ENCODE measurements around the gene XPR1. TPM values are rescaled to one million over a fixed set of nuclear protein-coding genes. Genes with fewer than 3 reads are reported as not detected.

Gene XPR1
- polyA plus RNA-seq, 1 donor (not counting 4 experiments of a cell fraction or from before 2014, with no cell fraction given) = 40.0 TPM

GRCh38 chr1:180805316-180805715, 173.5 kb downstream of the XPR1 start:
- H3K79me2 ChIP-seq (ENCODE audit: control insufficient read depth, insufficient read depth, low read length) = no peaks in the 10 kb centered on the region
- H3K9me3 ChIP-seq (ENCODE audit: control insufficient read depth, low read depth, low read length) = no peaks in the 10 kb centered on the region
- no peak overlapping the region for H3K9ac ChIP-seq (ENCODE audit: control insufficient read depth, extremely low read depth, insufficient read depth, low read length)
- H3K4me3 ChIP-seq (ENCODE audit: control insufficient read depth in 2 of 3, extremely low read depth in 1 of 3, insufficient read depth in 2 of 3, low read depth in 1 of 3, low read length in 3 of 3) = no peak overlapping the region
- DNase-seq (ENCODE audit: low read depth, low spot score) = no peak
- H3K27ac ChIP-seq (ENCODE audit: control insufficient read depth, insufficient read depth, low read length) = no peak overlapping the region
- TF ChIP-seq CTCF (optimal IDR thresholded peaks at IDR 0.05 in 1 of 3, IDR thresholded peaks at IDR 0.05 in 1 of 3, conservative IDR thresholded peaks at IDR 0.05 in 1 of 3; ENCODE audit: extremely low read depth in 1 of 3, insufficient read depth in 2 of 3, low read length in 3 of 3) (no peak), EZH2 (IDR thresholded peaks at IDR 0.05; ENCODE audit: low read length) (no peak)
- no peak overlapping the region for H3K4me2 ChIP-seq (ENCODE audit: control insufficient read depth, extremely low read depth, insufficient read depth, low read depth, low read length)
- no peak overlapping the region for H2AFZ ChIP-seq (ENCODE audit: control insufficient read depth, low read length)
- dilution Hi-C loops (cut with MboI; ENCODE audit: extremely low pct_ligation_motif_present, low sequenced_read_pairs) = no loop called here
- no peaks in the 10 kb centered on the region for H3K4me1 ChIP-seq (ENCODE audit: control insufficient read depth, extremely low read depth, insufficient read depth, low read length)
- H3K27me3 ChIP-seq (ENCODE audit: control insufficient read depth, extremely low read depth, insufficient read depth, low read length) = no peaks in the 10 kb centered on the region
- peaks cover 0 to 1% of the 10 kb centered on the region in 2 experiments for H3K36me3 ChIP-seq (ENCODE audit: control insufficient read depth in 2 of 2, extremely low read depth in 1 of 2, insufficient read depth in 2 of 2, low read length in 2 of 2)
- FAIRE-seq = no peak
- H4K20me1 ChIP-seq (ENCODE audit: control insufficient read depth, extremely low read depth, insufficient read depth, low read length) = no peaks in the 10 kb centered on the region
- H3K9me1 ChIP-seq (ENCODE audit: control insufficient read depth, extremely low read depth, insufficient read depth, low read length) = no peaks in the 10 kb centered on the region

GRCh38 chr1:180811298-180811697, 179.5 kb downstream of the XPR1 start:
- Histone ChIP-seq H3K27me3 (ENCODE audit: control insufficient read depth, extremely low read depth, insufficient read depth, low read length) (no peaks in the 10 kb centered on the region), H3K9ac (ENCODE audit: control insufficient read depth, extremely low read depth, insufficient read depth, low read length) (no peak overlapping the region), H3K36me3 (ENCODE audit: control insufficient read depth in 2 of 2, extremely low read depth in 1 of 2, insufficient read depth in 2 of 2, low read length in 2 of 2) (no peaks in the 10 kb centered on the region), H2AFZ (ENCODE audit: control insufficient read depth, low read length) (no peak overlapping the region), H3K4me3 (ENCODE audit: control insufficient read depth in 2 of 3, extremely low read depth in 1 of 3, insufficient read depth in 2 of 3, low read depth in 1 of 3, low read length in 3 of 3) (no peak overlapping the region), H3K79me2 (ENCODE audit: control insufficient read depth, insufficient read depth, low read length) (no peaks in the 10 kb centered on the region), H3K4me2 (ENCODE audit: control insufficient read depth, extremely low read depth, insufficient read depth, low read depth, low read length) (no peak overlapping the region), H3K4me1 (ENCODE audit: control insufficient read depth, extremely low read depth, insufficient read depth, low read length) (no peaks in the 10 kb centered on the region), H3K9me3 (ENCODE audit: control insufficient read depth, low read depth, low read length) (no peaks in the 10 kb centered on the region), H3K9me1 (ENCODE audit: control insufficient read depth, extremely low read depth, insufficient read depth, low read length) (no peaks in the 10 kb centered on the region), H4K20me1 (ENCODE audit: control insufficient read depth, extremely low read depth, insufficient read depth, low read length) (no peaks in the 10 kb centered on the region), H3K27ac (ENCODE audit: control insufficient read depth, insufficient read depth, low read length) (no peak overlapping the region)
- no peak for FAIRE-seq
- dilution Hi-C loops (cut with MboI; ENCODE audit: extremely low pct_ligation_motif_present, low sequenced_read_pairs) = no loop called here
- TF ChIP-seq EZH2 (IDR thresholded peaks at IDR 0.05; ENCODE audit: low read length) = no peak
- no peak for TF ChIP-seq CTCF (optimal IDR thresholded peaks at IDR 0.05 in 1 of 3, IDR thresholded peaks at IDR 0.05 in 1 of 3, conservative IDR thresholded peaks at IDR 0.05 in 1 of 3; ENCODE audit: extremely low read depth in 1 of 3, insufficient read depth in 2 of 3, low read length in 3 of 3)
- no peak for DNase-seq (ENCODE audit: low read depth, low spot score)

Data from keratinocyte (primary cell).